Measurements from ENCODE around the gene EFL1. TPM values are rescaled to one million over a fixed set of nuclear protein-coding genes. Genes with fewer than 3 reads are reported as not detected.
"Not testable (repeated sequence)": the region's sequence is repeated elsewhere in the genome, so short reads cannot be mapped to it uniquely, and the experiment has no call there.

The EFL1 gene
- total RNA-seq, 1 donor from 2014 or later = 26.6 TPM

GRCh38 chr15:82216092-82216491, 46.4 kb downstream of the EFL1 start:
- H3K4me1 Mint-ChIP-seq (ENCODE audit: low read depth); DNase-seq (ENCODE audit: low spot score); H3K27me3 Mint-ChIP-seq (ENCODE audit: low read depth); H3K9me3 Mint-ChIP-seq; intact Hi-C loops (cut with micrococcal nuclease); H3K4me3 Mint-ChIP-seq (ENCODE audit: low read depth); H3K27ac Mint-ChIP-seq: not testable (repeated sequence)
- peaks cover 32% of the 10 kb centered on the region for H3K36me3 Mint-ChIP-seq (ENCODE audit: low read depth)

GRCh38 chr15:82212201-82212600, 50.3 kb downstream of the EFL1 start:
- H3K4me3 Mint-ChIP-seq (ENCODE audit: low read depth); intact Hi-C loops (cut with micrococcal nuclease); H3K4me1 Mint-ChIP-seq (ENCODE audit: low read depth); H3K27me3 Mint-ChIP-seq (ENCODE audit: low read depth); H3K27ac Mint-ChIP-seq; DNase-seq (ENCODE audit: low spot score); H3K9me3 Mint-ChIP-seq: not testable (repeated sequence)
- peaks cover 24% of the 10 kb centered on the region for H3K36me3 Mint-ChIP-seq (ENCODE audit: low read depth)

GRCh38 chr15:82210066-82210597, 52.4 kb downstream of the EFL1 start:
- H3K27ac Mint-ChIP-seq; DNase-seq (ENCODE audit: low spot score); H3K9me3 Mint-ChIP-seq; H3K4me1 Mint-ChIP-seq (ENCODE audit: low read depth); H3K27me3 Mint-ChIP-seq (ENCODE audit: low read depth); H3K4me3 Mint-ChIP-seq (ENCODE audit: low read depth); intact Hi-C loops (cut with micrococcal nuclease): not testable (repeated sequence)
- H3K36me3 Mint-ChIP-seq (ENCODE audit: low read depth) = peaks cover 21% of the 10 kb centered on the region

GRCh38 chr15:82204575-82204974, 58.0 kb downstream of the EFL1 start:
- H3K27ac Mint-ChIP-seq; H3K27me3 Mint-ChIP-seq (ENCODE audit: low read depth); H3K9me3 Mint-ChIP-seq; DNase-seq (ENCODE audit: low spot score); H3K4me3 Mint-ChIP-seq (ENCODE audit: low read depth); intact Hi-C loops (cut with micrococcal nuclease): not testable (repeated sequence)
- peaks cover 15% of the 10 kb centered on the region for H3K36me3 Mint-ChIP-seq (ENCODE audit: low read depth)
- peaks cover 11% of the 10 kb centered on the region for H3K4me1 Mint-ChIP-seq (ENCODE audit: low read depth)

GRCh38 chr15:82197733-82198594, 64.6 kb downstream of the EFL1 start:
- H3K27me3 Mint-ChIP-seq (ENCODE audit: low read depth) = no peaks in the 10 kb centered on the region

GRCh38 chr15:82196353-82196752, 66.2 kb downstream of the EFL1 start:
- Mint-ChIP-seq H3K4me3 (ENCODE audit: low read depth) (no peak overlapping the region), H3K27ac (no peak overlapping the region), H3K36me3 (ENCODE audit: low read depth) (peaks cover 2% of the 10 kb centered on the region), H3K4me1 (ENCODE audit: low read depth) (no peaks in the 10 kb centered on the region), H3K27me3 (ENCODE audit: low read depth) (no peaks in the 10 kb centered on the region), H3K9me3 (no peaks in the 10 kb centered on the region)
- intact Hi-C loops (cut with micrococcal nuclease) = no loop called here
- DNase-seq (ENCODE audit: low spot score) = no peak

More at GRCh38 chr15:82197733-82198594, 64.6 kb downstream of the EFL1 start:
- intact Hi-C loops (cut with micrococcal nuclease) = loop anchor here (1.0 kb wide), 1 partner anchor 90 kb away; no protein-coding TSS in a partner anchor
- H3K27ac Mint-ChIP-seq = no peak overlapping the region
- H3K4me3 Mint-ChIP-seq (ENCODE audit: low read depth) = no peak overlapping the region
- peak; percentile 35 for DNase-seq (ENCODE audit: low spot score)
- no peaks in the 10 kb centered on the region for H3K9me3 Mint-ChIP-seq
- H3K4me1 Mint-ChIP-seq (ENCODE audit: low read depth) = no peaks in the 10 kb centered on the region
- peaks cover 2% of the 10 kb centered on the region for H3K36me3 Mint-ChIP-seq (ENCODE audit: low read depth)

- H3K27me3 Mint-ChIP-seq (ENCODE audit: low read depth); H3K9me3 Mint-ChIP-seq; H3K4me3 Mint-ChIP-seq (ENCODE audit: low read depth); intact Hi-C loops (cut with micrococcal nuclease); H3K36me3 Mint-ChIP-seq (ENCODE audit: low read depth); DNase-seq (ENCODE audit: low spot score); H3K27ac Mint-ChIP-seq; H3K4me1 Mint-ChIP-seq (ENCODE audit: low read depth): not testable (repeated sequence)
These were observed 66.7 kb downstream of the EFL1 start for GRCh38 chr15:82195818-82196217.

- H3K4me3 Mint-ChIP-seq (ENCODE audit: low read depth); intact Hi-C loops (cut with micrococcal nuclease); H3K9me3 Mint-ChIP-seq; H3K4me1 Mint-ChIP-seq (ENCODE audit: low read depth); H3K27me3 Mint-ChIP-seq (ENCODE audit: low read depth); H3K27ac Mint-ChIP-seq; H3K36me3 Mint-ChIP-seq (ENCODE audit: low read depth); DNase-seq (ENCODE audit: low spot score): not testable (repeated sequence)
These were observed 68.0 kb downstream of the EFL1 start for GRCh38 chr15:82194488-82194887.

- intact Hi-C loops (cut with micrococcal nuclease) = not testable (repeated sequence)
These were observed 69.1 kb downstream of the EFL1 start for GRCh38 chr15:82193435-82193834.

GRCh38 chr15:82192394-82192793, 70.1 kb downstream of the EFL1 start:
- H3K27me3 Mint-ChIP-seq (ENCODE audit: low read depth); intact Hi-C loops (cut with micrococcal nuclease): not testable (repeated sequence)

More at GRCh38 chr15:82193435-82193834, 69.1 kb downstream of the EFL1 start:
- not testable (repeated sequence) for H3K4me3 Mint-ChIP-seq (ENCODE audit: low read depth); H3K36me3 Mint-ChIP-seq (ENCODE audit: low read depth); H3K27me3 Mint-ChIP-seq (ENCODE audit: low read depth); H3K9me3 Mint-ChIP-seq; H3K27ac Mint-ChIP-seq; DNase-seq (ENCODE audit: low spot score); H3K4me1 Mint-ChIP-seq (ENCODE audit: low read depth)

GRCh38 chr15:82186719-82187406, 75.7 kb downstream of the EFL1 start:
- H3K9me3 Mint-ChIP-seq = no peaks in the 10 kb centered on the region
- intact Hi-C loops (cut with micrococcal nuclease) = no loop called here
- DNase-seq (ENCODE audit: low spot score) = no peak
- no peaks in the 10 kb centered on the region for H3K36me3 Mint-ChIP-seq (ENCODE audit: low read depth)
- no peaks in the 10 kb centered on the region for H3K4me1 Mint-ChIP-seq (ENCODE audit: low read depth)
- H3K27ac Mint-ChIP-seq = no peak overlapping the region
- H3K4me3 Mint-ChIP-seq (ENCODE audit: low read depth) = no peak overlapping the region
- no peaks in the 10 kb centered on the region for H3K27me3 Mint-ChIP-seq (ENCODE audit: low read depth)

More at GRCh38 chr15:82192394-82192793, 70.1 kb downstream of the EFL1 start:
- H3K27ac Mint-ChIP-seq; DNase-seq (ENCODE audit: low spot score); H3K4me3 Mint-ChIP-seq (ENCODE audit: low read depth); H3K36me3 Mint-ChIP-seq (ENCODE audit: low read depth); H3K4me1 Mint-ChIP-seq (ENCODE audit: low read depth); H3K9me3 Mint-ChIP-seq: not testable (repeated sequence)

GRCh38 chr15:82186161-82186560, 76.4 kb downstream of the EFL1 start:
- DNase-seq (ENCODE audit: low spot score) = no peak
- H3K27ac Mint-ChIP-seq = no peak overlapping the region
- intact Hi-C loops (cut with micrococcal nuclease) = no loop called here

GRCh38 chr15:82184776-82185175, 77.8 kb downstream of the EFL1 start:
- no peak overlapping the region for H3K4me3 Mint-ChIP-seq (ENCODE audit: low read depth)
- intact Hi-C loops (cut with micrococcal nuclease) = no loop called here
- no peaks in the 10 kb centered on the region for H3K36me3 Mint-ChIP-seq (ENCODE audit: low read depth)
- no peaks in the 10 kb centered on the region for H3K27me3 Mint-ChIP-seq (ENCODE audit: low read depth)
- H3K4me1 Mint-ChIP-seq (ENCODE audit: low read depth) = no peaks in the 10 kb centered on the region
- no peaks in the 10 kb centered on the region for H3K9me3 Mint-ChIP-seq
- DNase-seq (ENCODE audit: low spot score) = no peak
- H3K27ac Mint-ChIP-seq = no peak overlapping the region

More at GRCh38 chr15:82186161-82186560, 76.4 kb downstream of the EFL1 start:
- Mint-ChIP-seq H3K36me3 (ENCODE audit: low read depth) (no peaks in the 10 kb centered on the region), H3K27me3 (ENCODE audit: low read depth) (no peaks in the 10 kb centered on the region), H3K4me1 (ENCODE audit: low read depth) (no peaks in the 10 kb centered on the region), H3K4me3 (ENCODE audit: low read depth) (no peak overlapping the region), H3K9me3 (no peaks in the 10 kb centered on the region)
